HG02798 (cell line): Measurements from ENCODE around the gene ZBTB38.

ENCODE experiments used
- ATAC-seq: cut with Tn5 transposase; IDR thresholded peaks from one replicate; pipeline ENCODE4 v1.9.1; 2021; ENCODE audit warnings: mild to moderate bottlenecking; ENCODE audit not compliant: unreplicated experiment, poor library complexity

The ZBTB38 gene

GRCh38 chr3:141383555-141384129 is 15.3 kb downstream of the ZBTB38 start:
- no peak for ATAC-seq

GRCh38 chr3:141384157-141384556 is 15.9 kb downstream of the ZBTB38 start:
- ATAC-seq: no peak

- ATAC-seq: no peak
Observed at GRCh38 chr3:141384575-141384974, 16.3 kb downstream of the ZBTB38 start.

- peak; percentile 14 for ATAC-seq
Observed at GRCh38 chr3:141385406-141386125, 17.3 kb downstream of the ZBTB38 start.

GRCh38 chr3:141386126-141386488 is 17.8 kb downstream of the ZBTB38 start:
- ATAC-seq: peak; percentile 20

- ATAC-seq: peak; percentile 42
Observed at GRCh38 chr3:141386611-141387111, 18.4 kb downstream of the ZBTB38 start.

- no peak for ATAC-seq
Observed at GRCh38 chr3:141387516-141387915, 19.2 kb downstream of the ZBTB38 start.

- no peak for ATAC-seq
Observed at GRCh38 chr3:141388395-141388794, 20.1 kb downstream of the ZBTB38 start.

GRCh38 chr3:141388823-141389621 is 20.7 kb downstream of the ZBTB38 start:
- peak; percentile 42 for ATAC-seq

GRCh38 chr3:141389703-141390102 is 21.4 kb downstream of the ZBTB38 start:
- no peak for ATAC-seq

GRCh38 chr3:141390747-141391146 is 22.4 kb downstream of the ZBTB38 start:
- ATAC-seq: no peak

GRCh38 chr3:141391298-141391990 is 23.1 kb downstream of the ZBTB38 start:
- no peak for ATAC-seq

GRCh38 chr3:141391991-141392316 is 23.6 kb downstream of the ZBTB38 start:
- no peak for ATAC-seq

- ATAC-seq: no peak
Observed at GRCh38 chr3:141392416-141392815, 24.1 kb downstream of the ZBTB38 start.

- ATAC-seq: no peak
Observed at GRCh38 chr3:141392897-141393734, 24.8 kb downstream of the ZBTB38 start.

- ATAC-seq: no peak
Observed at GRCh38 chr3:141393735-141394076, 25.4 kb downstream of the ZBTB38 start.

- no peak for ATAC-seq
Observed at GRCh38 chr3:141394560-141394959, 26.3 kb downstream of the ZBTB38 start.

- ATAC-seq: no peak
Observed at GRCh38 chr3:141395005-141395589, 26.8 kb downstream of the ZBTB38 start.

- ATAC-seq: no peak
Observed at GRCh38 chr3:141397996-141398395, 29.7 kb downstream of the ZBTB38 start.

GRCh38 chr3:141399200-141399599 is 30.9 kb downstream of the ZBTB38 start:
- no peak for ATAC-seq
